ENCODE measurements around the gene FANCE. TPM values are rescaled to one million over a fixed set of nuclear protein-coding genes. Genes with fewer than 3 reads are reported as not detected.
A peak's percentile ranks its signal among the peaks of the same experiment; 100 is the strongest.

Gene FANCE
- polyA plus RNA-seq, 1 donor (not counting 4 experiments of a cell fraction or from before 2014, with no cell fraction given): 6.4 TPM

GRCh38 chr6:35468980-35469750 is 17.0 kb downstream of the FANCE start:
- Histone ChIP-seq H3K79me2 (ENCODE audit: control insufficient read depth, insufficient read depth, low read length) (peaks cover 28% of the 10 kb centered on the region), H3K4me2 (ENCODE audit: control insufficient read depth, extremely low read depth, insufficient read depth, low read depth, low read length) (peak overlapping the region; percentile 92), H3K27me3 (ENCODE audit: control insufficient read depth, extremely low read depth, insufficient read depth, low read length) (no peaks in the 10 kb centered on the region), H3K4me1 (ENCODE audit: control insufficient read depth, extremely low read depth, insufficient read depth, low read length) (peaks cover 15% of the 10 kb centered on the region), H3K4me3 (ENCODE audit: control insufficient read depth in 2 of 3, extremely low read depth in 1 of 3, insufficient read depth in 2 of 3, low read depth in 1 of 3, low read length in 3 of 3) (peak overlapping the region; percentile 81 to 94 (median 85)), H3K36me3 (ENCODE audit: control insufficient read depth in 2 of 2, extremely low read depth in 1 of 2, insufficient read depth in 2 of 2, low read length in 2 of 2) (peaks cover 16 to 52% of the 10 kb centered on the region in 2 experiments), H3K27ac (ENCODE audit: control insufficient read depth, insufficient read depth, low read length) (peak overlapping the region; percentile 92), H4K20me1 (ENCODE audit: control insufficient read depth, extremely low read depth, insufficient read depth, low read length) (peaks cover 41% of the 10 kb centered on the region), H2AFZ (ENCODE audit: control insufficient read depth, low read length) (no peak overlapping the region), H3K9me3 (ENCODE audit: control insufficient read depth, low read depth, low read length) (no peaks in the 10 kb centered on the region), H3K9me1 (ENCODE audit: control insufficient read depth, extremely low read depth, insufficient read depth, low read length) (peaks cover 3% of the 10 kb centered on the region), H3K9ac (ENCODE audit: control insufficient read depth, extremely low read depth, insufficient read depth, low read length) (peak overlapping the region; percentile 98)
- FAIRE-seq (no peak), DNase-seq (ENCODE audit: low read depth, low spot score) (no peak)
- TF ChIP-seq EZH2 (IDR thresholded peaks at IDR 0.05; ENCODE audit: low read length) (no peak), CTCF (optimal IDR thresholded peaks at IDR 0.05 in 1 of 3, IDR thresholded peaks at IDR 0.05 in 1 of 3, conservative IDR thresholded peaks at IDR 0.05 in 1 of 3; ENCODE audit: extremely low read depth in 1 of 3, insufficient read depth in 2 of 3, low read length in 3 of 3) (no peak)
- dilution Hi-C loops (cut with MboI; ENCODE audit: extremely low pct_ligation_motif_present, low sequenced_read_pairs): no loop called here

GRCh38 chr6:35469751-35470662 is 17.9 kb downstream of the FANCE start:
- TF ChIP-seq CTCF (optimal IDR thresholded peaks at IDR 0.05 in 1 of 3, IDR thresholded peaks at IDR 0.05 in 1 of 3, conservative IDR thresholded peaks at IDR 0.05 in 1 of 3; ENCODE audit: extremely low read depth in 1 of 3, insufficient read depth in 2 of 3, low read length in 3 of 3) (no peak), EZH2 (IDR thresholded peaks at IDR 0.05; ENCODE audit: low read length) (no peak)
- H3K4me1 ChIP-seq (ENCODE audit: control insufficient read depth, extremely low read depth, insufficient read depth, low read length): peaks cover 15% of the 10 kb centered on the region
- H3K79me2 ChIP-seq (ENCODE audit: control insufficient read depth, insufficient read depth, low read length): peaks cover 28% of the 10 kb centered on the region
- peaks cover 3% of the 10 kb centered on the region for H3K9me1 ChIP-seq (ENCODE audit: control insufficient read depth, extremely low read depth, insufficient read depth, low read length)
- peaks cover 16 to 57% of the 10 kb centered on the region in 2 experiments for H3K36me3 ChIP-seq (ENCODE audit: control insufficient read depth in 2 of 2, extremely low read depth in 1 of 2, insufficient read depth in 2 of 2, low read length in 2 of 2)
- dilution Hi-C loops (cut with MboI; ENCODE audit: extremely low pct_ligation_motif_present, low sequenced_read_pairs): no loop called here
- peaks cover 41% of the 10 kb centered on the region for H4K20me1 ChIP-seq (ENCODE audit: control insufficient read depth, extremely low read depth, insufficient read depth, low read length)
- peak overlapping the region; percentile 92 for H3K4me2 ChIP-seq (ENCODE audit: control insufficient read depth, extremely low read depth, insufficient read depth, low read depth, low read length)
- no peak overlapping the region for H2AFZ ChIP-seq (ENCODE audit: control insufficient read depth, low read length)
- H3K27me3 ChIP-seq (ENCODE audit: control insufficient read depth, extremely low read depth, insufficient read depth, low read length): no peaks in the 10 kb centered on the region
- peak overlapping the region; percentile 81 to 94 (median 85) for H3K4me3 ChIP-seq (ENCODE audit: control insufficient read depth in 2 of 3, extremely low read depth in 1 of 3, insufficient read depth in 2 of 3, low read depth in 1 of 3, low read length in 3 of 3)
- no peak for FAIRE-seq
- H3K27ac ChIP-seq (ENCODE audit: control insufficient read depth, insufficient read depth, low read length): peak overlapping the region; percentile 92
- DNase-seq (ENCODE audit: low read depth, low spot score): no peak
- no peaks in the 10 kb centered on the region for H3K9me3 ChIP-seq (ENCODE audit: control insufficient read depth, low read depth, low read length)
- peak overlapping the region; percentile 98 for H3K9ac ChIP-seq (ENCODE audit: control insufficient read depth, extremely low read depth, insufficient read depth, low read length)
